ENCODE measurements around the gene HPGDS. TPM values are rescaled to one million over a fixed set of nuclear protein-coding genes. Genes with fewer than 3 reads are reported as not detected.

HPGDS gene
- total and polyA plus RNA-seq, 2 of the 13 experiments (the other 11 are each of a cell fraction or from before 2014, with no cell fraction given): not detected

- H3K27ac ChIP-seq (ENCODE audit: extremely low read length, insufficient read depth, low read length): no peak overlapping the region
- no peak overlapping the region for H3K4me3 ChIP-seq (replicated peaks in 1 of 3; ENCODE audit: insufficient read depth in 1 of 3, low read depth in 2 of 3, low read length in 3 of 3)
- POLR2A ChIA-PET: no interaction called here
- FAIRE-seq (no peak), DNase-seq (ENCODE audit: low spot score) (no peak), ATAC-seq (no peak)
- CTCF ChIA-PET (ENCODE audit: low intra/inter-chr PET ratio, low total read pairs): no interaction called here
- H3K9ac ChIP-seq (ENCODE audit: insufficient read depth, low read depth, low read length): no peak overlapping the region
- H3K27me3 ChIP-seq (ENCODE audit: control insufficient read depth in 1 of 2, insufficient read depth in 2 of 2, low read length in 2 of 2): no peaks in the 10 kb centered on the region; a peak in 1 of 5 replicates
- no peak overlapping the region for H3K4me2 ChIP-seq (ENCODE audit: low read depth, low read length)
- intact Hi-C loops (cut with micrococcal nuclease; ENCODE audit: unreplicated experiment): no loop called here
- H3K36me3 ChIP-seq (replicated peaks in 1 of 2; ENCODE audit: control insufficient read depth in 1 of 2, insufficient read depth in 2 of 2, low read length in 2 of 2): no peaks in the 10 kb centered on the region
- H4K20me1 ChIP-seq (ENCODE audit: insufficient read depth, low read length): no peaks in the 10 kb centered on the region
- no peaks in the 10 kb centered on the region for H3K9me3 ChIP-seq (ENCODE audit: low read length)
- H3K4me1 ChIP-seq (ENCODE audit: insufficient read depth, low read length): 0 out of 2 replicates have a peak, but pooled peaks cover 6% of the 10 kb centered on the region
- in situ Hi-C loops (cut with HindIII; ENCODE audit: extremely low pct_ligation_motif_present, low pct_unique_long_range_greater_than_20kb): no loop called here
- H3K79me2 ChIP-seq (ENCODE audit: insufficient read depth, low read length): no peaks in the 10 kb centered on the region
- BruUV-seq (replicated peaks): no TSS peak
- no peak overlapping the region for H2AFZ ChIP-seq (ENCODE audit: low read length)
- TF ChIP-seq TGIF2 (CRISPR knock-in tag; IDR thresholded peaks at IDR 0.05) (no peak), KLF6 (CRISPR knock-in tag; IDR thresholded peaks at IDR 0.05) (no peak), THAP7 (CRISPR knock-in tag; IDR thresholded peaks at IDR 0.05) (no peak), FOXK2 (IDR thresholded peaks at IDR 0.05) (no peak)
Measured at GRCh38 chr4:94346541-94346940, 3.9 kb upstream of the HPGDS start.

- Histone ChIP-seq H3K9ac (ENCODE audit: insufficient read depth, low read depth, low read length) (no peak overlapping the region), H3K36me3 (replicated peaks in 1 of 2; ENCODE audit: control insufficient read depth in 1 of 2, insufficient read depth in 2 of 2, low read length in 2 of 2) (no peaks in the 10 kb centered on the region), H3K4me3 (replicated peaks in 1 of 3; ENCODE audit: insufficient read depth in 1 of 3, low read depth in 2 of 3, low read length in 3 of 3) (no peak overlapping the region), H3K79me2 (ENCODE audit: insufficient read depth, low read length) (no peaks in the 10 kb centered on the region), H3K4me2 (ENCODE audit: low read depth, low read length) (no peak overlapping the region), H3K4me1 (ENCODE audit: insufficient read depth, low read length) (0 out of 2 replicates have a peak, but pooled peaks cover 6% of the 10 kb centered on the region), H3K27me3 (ENCODE audit: control insufficient read depth in 1 of 2, insufficient read depth in 2 of 2, low read length in 2 of 2) (no peaks in the 10 kb centered on the region; a peak in 1 of 5 replicates), H2AFZ (ENCODE audit: low read length) (no peak overlapping the region), H3K27ac (ENCODE audit: extremely low read length, insufficient read depth, low read length) (no peak overlapping the region), H3K9me3 (ENCODE audit: low read length) (no peaks in the 10 kb centered on the region), H4K20me1 (ENCODE audit: insufficient read depth, low read length) (no peaks in the 10 kb centered on the region)
- no TSS peak for BruUV-seq (replicated peaks)
- in situ Hi-C loops (cut with HindIII; ENCODE audit: extremely low pct_ligation_motif_present, low pct_unique_long_range_greater_than_20kb) (no loop called here), intact Hi-C loops (cut with micrococcal nuclease; ENCODE audit: unreplicated experiment) (no loop called here)
- TF ChIP-seq BCL6 (CRISPR knock-in tag; IDR thresholded peaks at IDR 0.05) (no peak), REPIN1 (CRISPR knock-in tag; IDR thresholded peaks at IDR 0.05; ENCODE audit: borderline replicate concordance, low read depth) (no peak), PBX2 (CRISPR knock-in tag; IDR thresholded peaks at IDR 0.05) (no peak), ATM (IDR thresholded peaks at IDR 0.05; ENCODE audit: borderline replicate concordance) (no peak), ZNF484 (CRISPR knock-in tag; IDR thresholded peaks at IDR 0.05; ENCODE audit: borderline replicate concordance, low read depth) (no peak), ZSCAN9 (CRISPR knock-in tag; IDR thresholded peaks at IDR 0.05; ENCODE audit: borderline replicate concordance) (no peak)
- TF ChIP-seq, protein P1, sequence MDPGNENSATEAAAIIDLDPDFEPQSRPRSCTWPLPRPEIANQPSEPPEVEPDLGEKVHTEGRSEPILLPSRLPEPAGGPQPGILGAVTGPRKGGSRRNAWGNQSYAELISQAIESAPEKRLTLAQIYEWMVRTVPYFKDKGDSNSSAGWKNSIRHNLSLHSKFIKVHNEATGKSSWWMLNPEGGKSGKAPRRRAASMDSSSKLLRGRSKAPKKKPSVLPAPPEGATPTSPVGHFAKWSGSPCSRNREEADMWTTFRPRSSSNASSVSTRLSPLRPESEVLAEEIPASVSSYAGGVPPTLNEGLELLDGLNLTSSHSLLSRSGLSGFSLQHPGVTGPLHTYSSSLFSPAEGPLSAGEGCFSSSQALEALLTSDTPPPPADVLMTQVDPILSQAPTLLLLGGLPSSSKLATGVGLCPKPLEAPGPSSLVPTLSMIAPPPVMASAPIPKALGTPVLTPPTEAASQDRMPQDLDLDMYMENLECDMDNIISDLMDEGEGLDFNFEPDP (CRISPR knock-in tag; conservative IDR thresholded peaks at IDR 0.05): no peak
- FAIRE-seq (no peak), ATAC-seq (no peak), DNase-seq (ENCODE audit: low spot score) (no peak)
- WGBS (ENCODE audit: low lambda C conversion rate): 15% methylated on average over 2 of the region's 2 CpGs
- ChIA-PET CTCF (ENCODE audit: low intra/inter-chr PET ratio, low total read pairs) (no interaction called here), POLR2A (no interaction called here)
Measured at GRCh38 chr4:94345969-94346368, 3.3 kb upstream of the HPGDS start.

All from HepG2 (cell line).